ENCODE results near the gene CHTF18.
"Not testable (repeated sequence)": the region's sequence is repeated elsewhere in the genome, so short reads cannot be mapped to it uniquely, and the experiment has no call there.

The CHTF18 gene

DNA sequence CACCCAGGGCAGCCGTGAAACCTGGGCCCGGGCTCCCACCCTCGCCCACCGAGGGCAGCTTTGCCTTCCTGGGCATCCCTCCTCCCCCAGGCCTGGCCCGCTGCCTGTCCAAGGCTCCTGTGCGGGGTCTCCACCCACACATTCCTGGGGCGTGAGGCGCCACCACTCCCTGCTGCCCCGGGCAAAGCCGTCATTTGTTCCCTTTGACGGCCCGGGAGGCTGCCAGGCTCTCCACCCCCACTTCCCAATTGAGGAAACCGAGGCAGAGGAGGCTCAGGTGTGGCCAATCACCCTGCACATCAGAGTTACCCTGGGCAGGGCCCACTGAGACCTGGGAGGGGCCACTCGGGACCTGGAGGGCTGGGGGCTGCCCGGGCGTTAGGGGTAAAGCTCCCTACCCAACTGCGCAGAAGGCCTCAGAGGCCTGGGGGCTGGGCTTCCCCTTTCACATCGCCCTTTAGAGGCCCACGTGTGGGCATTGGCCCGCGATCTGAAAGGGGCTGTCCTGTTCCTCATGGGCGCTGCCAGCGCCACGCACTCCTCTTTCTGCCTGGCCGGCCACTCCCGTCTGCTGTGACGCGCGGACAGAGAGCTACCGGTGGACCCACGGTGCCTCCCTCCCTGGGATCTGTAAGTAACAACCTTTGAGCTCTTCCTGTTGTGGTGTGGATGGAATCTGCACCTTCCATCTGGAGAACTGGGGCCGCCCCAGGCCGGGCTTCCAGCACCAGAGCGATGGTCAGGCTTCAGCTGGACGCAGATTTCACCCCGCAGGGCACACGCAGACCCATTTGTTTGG is 27.7 kb upstream of the CHTF18 start, which contains the start of gene MSLN:
Gene MSLN, plus strand, starts transcription at position 190 of the 799 bp plus-strand sequence. CDS start 1,947 bp downstream, outside the sequence.
- no peak for FAIRE-seq

- FAIRE-seq = no peak
Observed at GRCh38 chr16:761625-762513, 26.6 kb upstream of the CHTF18 start.

- no peak for FAIRE-seq
Observed at GRCh38 chr16:762595-763268, 25.7 kb upstream of the CHTF18 start.

GRCh38 chr16:763369-764183 is 24.8 kb upstream of the CHTF18 start:
- FAIRE-seq = no peak

DNA sequence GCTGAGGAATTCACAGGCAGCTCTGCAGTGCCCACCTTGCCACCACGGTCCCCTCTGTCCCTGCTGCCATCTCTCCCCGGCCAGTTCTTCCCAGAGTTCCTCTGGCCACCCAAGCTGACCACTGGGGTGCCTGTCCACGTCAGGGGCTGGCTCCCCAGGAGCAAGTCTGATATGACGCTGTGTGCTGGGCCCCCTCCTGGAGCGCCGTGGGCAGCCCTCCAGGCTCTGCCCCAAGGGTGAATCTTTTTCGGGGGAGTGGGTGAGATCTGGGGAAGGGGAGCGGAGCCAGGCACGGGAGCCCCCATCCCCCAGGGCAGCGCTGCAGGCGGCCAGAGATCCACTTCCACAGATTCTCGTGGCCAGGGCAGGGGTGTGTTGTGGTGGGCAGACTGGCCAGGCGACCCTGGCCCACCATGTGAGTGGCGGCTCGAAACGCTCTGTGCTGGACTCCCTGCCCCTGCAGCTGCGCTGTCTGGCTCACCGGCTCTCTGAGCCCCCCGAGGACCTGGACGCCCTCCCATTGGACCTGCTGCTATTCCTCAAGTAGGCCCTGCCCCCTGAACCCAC is 24.2 kb upstream of the CHTF18 start:
- FAIRE-seq = no peak

DNA sequence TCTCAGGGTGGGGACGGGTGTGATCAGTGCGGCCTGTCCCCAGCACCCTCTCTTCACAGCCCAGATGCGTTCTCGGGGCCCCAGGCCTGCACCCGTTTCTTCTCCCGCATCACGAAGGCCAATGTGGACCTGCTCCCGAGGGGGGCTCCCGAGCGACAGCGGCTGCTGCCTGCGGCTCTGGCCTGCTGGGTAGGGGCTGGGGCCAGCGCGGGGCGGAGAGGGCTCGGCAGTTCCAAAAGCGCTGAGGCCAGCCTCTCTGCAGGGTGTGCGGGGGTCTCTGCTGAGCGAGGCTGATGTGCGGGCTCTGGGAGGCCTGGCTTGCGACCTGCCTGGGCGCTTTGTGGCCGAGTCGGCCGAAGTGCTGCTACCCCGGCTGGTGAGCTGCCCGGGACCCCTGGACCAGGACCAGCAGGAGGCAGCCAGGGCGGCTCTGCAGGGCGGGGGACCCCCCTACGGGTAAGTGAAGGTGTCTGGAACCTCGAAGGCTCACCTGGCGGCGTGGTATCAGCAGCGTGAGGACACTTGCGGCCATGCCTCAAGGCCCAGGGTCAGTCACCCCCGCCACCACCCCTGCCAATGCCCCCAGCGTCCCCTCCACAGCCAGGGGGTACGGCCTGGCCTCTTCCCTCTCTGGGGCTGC is 23.5 kb upstream of the CHTF18 start:
- FAIRE-seq = no peak

- FAIRE-seq = no peak
Observed at GRCh38 chr16:765488-765865, 22.9 kb upstream of the CHTF18 start.

GRCh38 chr16:766008-766819 is 22.2 kb upstream of the CHTF18 start:
- no peak for FAIRE-seq

- FAIRE-seq = no peak
Observed at GRCh38 chr16:766820-767640, 21.4 kb upstream of the CHTF18 start.

GRCh38 chr16:767743-768235 is 20.6 kb upstream of the CHTF18 start:
- no peak for FAIRE-seq

- FAIRE-seq = no peak
Observed at GRCh38 chr16:768428-768827, 20.0 kb upstream of the CHTF18 start.

GRCh38 chr16:769184-769784 is 19.1 kb upstream of the CHTF18 start:
- FAIRE-seq = no peak

GRCh38 chr16:769934-770333 is 18.5 kb upstream of the CHTF18 start:
- no peak for FAIRE-seq

- no peak for FAIRE-seq
Observed at GRCh38 chr16:770411-770810, 18.0 kb upstream of the CHTF18 start.

DNA sequence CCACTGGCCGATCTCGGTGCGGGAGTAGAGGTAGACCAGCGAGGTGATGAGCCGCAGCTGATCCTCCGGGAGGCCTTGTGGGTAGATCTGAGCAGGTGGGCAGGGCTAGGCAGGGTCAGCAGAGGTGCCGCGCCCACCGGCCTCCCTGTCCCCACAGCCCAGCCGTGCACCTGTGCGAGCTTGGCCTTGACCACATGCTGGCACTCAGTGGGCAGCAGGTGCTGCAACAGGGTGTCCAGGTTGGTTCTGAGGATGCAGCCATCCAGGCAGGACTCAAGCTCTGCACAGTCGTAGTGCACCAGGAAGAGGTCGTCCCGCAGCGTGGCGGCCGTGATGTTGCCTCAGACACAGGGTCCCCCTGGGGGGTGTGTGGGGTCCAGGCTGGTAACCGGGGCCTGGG is 15.5 kb upstream of the CHTF18 start:
- FAIRE-seq = no peak

DNA sequence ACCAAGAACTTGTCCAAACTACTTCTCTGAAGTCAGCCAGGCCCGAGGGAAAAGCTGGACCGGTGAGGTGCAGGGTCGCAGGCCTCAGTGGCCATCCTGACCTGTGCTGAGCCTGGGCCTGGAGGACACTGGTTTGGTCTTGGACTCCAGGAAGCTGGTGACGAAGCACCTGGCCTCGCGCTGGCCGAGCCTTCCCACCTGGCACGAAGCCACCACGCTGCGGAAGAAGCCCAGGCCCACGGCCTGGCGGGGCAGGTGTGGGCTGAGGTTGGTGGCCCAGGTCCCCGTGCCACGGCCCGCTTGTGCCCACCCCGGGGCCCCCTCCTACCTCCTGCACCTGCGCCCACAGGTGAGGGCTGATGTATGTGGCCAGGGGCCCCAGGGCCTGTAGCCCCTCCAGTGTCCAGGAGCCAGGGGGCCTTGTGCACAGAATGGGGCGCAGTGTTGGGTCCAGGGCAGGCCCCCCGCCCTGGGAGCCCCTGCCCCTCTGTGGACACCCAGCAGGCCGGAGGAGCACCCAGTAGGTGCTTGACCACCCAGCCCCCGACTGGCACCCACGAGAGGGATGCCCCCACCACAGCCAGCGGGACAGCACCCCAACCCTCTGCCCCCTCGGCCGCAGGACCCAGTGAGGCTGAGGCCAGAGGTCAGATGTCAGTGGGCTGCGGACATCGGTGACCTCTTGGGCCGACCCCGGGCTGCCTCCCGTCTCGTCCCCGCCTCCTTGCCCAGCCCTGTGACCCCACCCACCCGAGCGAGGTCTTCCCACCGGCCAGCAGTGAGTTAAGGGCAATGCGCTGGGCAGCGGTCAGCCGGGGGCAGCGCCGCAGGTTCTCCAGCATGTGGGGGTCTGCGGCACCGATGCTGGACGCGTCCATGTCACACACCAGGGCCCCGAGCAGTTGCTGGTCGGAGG is 14.1 kb upstream of the CHTF18 start:
- FAIRE-seq = no peak

GRCh38 chr16:775236-775796 is 13.1 kb upstream of the CHTF18 start:
- no peak for FAIRE-seq

GRCh38 chr16:776298-776697 is 12.1 kb upstream of the CHTF18 start:
- not testable (repeated sequence) for FAIRE-seq
